HEK293T (cell line): ENCODE data around the gene PLA2G4B.

Source experiments
- CTCF ChIA-PET: fragments of 350-600 bp; formaldehyde crosslinking; extraction: SDS; loops from one replicate; lab custom pipeline; 2021; ENCODE audit warnings: antibody characterized with exemption, inconsistent platforms; lab: Yijun Ruan, JAX
- POLR2A ChIA-PET: fragments of 350-600 bp; formaldehyde crosslinking; extraction: SDS; loops from one replicate; lab custom pipeline; 2020; ENCODE audit warnings: antibody characterized with exemption, inconsistent platforms; lab: Yijun Ruan, JAX
- DNase-seq: peaks from one replicate; pipeline ENCODE4 v3.0.0; 2012; ENCODE audit warnings: mixed read lengths; ENCODE audit errors: extremely low spot score
- ARNT ChIP-seq: fragments of 450-650 bp; IDR thresholded peaks from 2 replicates; pipeline ENCODE4 v1.6.1; 2017; ENCODE audit warnings: mild to moderate bottlenecking
- BHLHE40 ChIP-seq: fragments of 450-650 bp; IDR thresholded peaks from 2 replicates; pipeline ENCODE4 v1.6.1; 2016; ENCODE audit warnings: mild to moderate bottlenecking, moderate library complexity, borderline replicate concordance
- CTBP1 ChIP-seq: fragments of 450-650 bp; IDR thresholded peaks from 2 replicates; pipeline ENCODE4 v1.6.1; 2016; ENCODE audit warnings: borderline replicate concordance
- ELF4 ChIP-seq: fragments of 450-650 bp; IDR thresholded peaks from 2 replicates; pipeline ENCODE4 v1.6.1; 2017; ENCODE audit warnings: antibody characterized with exemption
- FOXA1 ChIP-seq: fragments of 450-650 bp; IDR thresholded peaks from 2 replicates; pipeline ENCODE4 v1.6.1; 2016; ENCODE audit warnings: mild to moderate bottlenecking
- FOXK2 ChIP-seq: fragments of 450-650 bp; IDR thresholded peaks from 2 replicates; pipeline ENCODE4 v1.6.1; 2016; ENCODE audit warnings: mild to moderate bottlenecking
- FOXM1 ChIP-seq: fragments of 450-650 bp; IDR thresholded peaks from 2 replicates; pipeline ENCODE4 v1.6.1; 2017; ENCODE audit warnings: mild to moderate bottlenecking, borderline replicate concordance
- HDGF ChIP-seq: fragments of 450-650 bp; IDR thresholded peaks from 2 replicates; pipeline ENCODE4 v1.6.1; 2017; ENCODE audit warnings: antibody characterized with exemption, borderline replicate concordance
- L3MBTL2 ChIP-seq: fragments of 450-650 bp; conservative IDR thresholded peaks from 2 replicates; pipeline ENCODE4 v1.6.1; 2016; ENCODE audit warnings: mild to moderate bottlenecking
- LEF1 ChIP-seq: fragments of 450-650 bp; IDR thresholded peaks from 2 replicates; pipeline ENCODE4 v1.6.1; 2017; ENCODE audit warnings: mild to moderate bottlenecking, borderline replicate concordance
- NFRKB ChIP-seq: fragments of 450-650 bp; IDR thresholded peaks from 2 replicates; pipeline ENCODE4 v1.6.1; 2016; ENCODE audit warnings: mild to moderate bottlenecking, moderate library complexity
- PKNOX1 ChIP-seq: fragments of 450-650 bp; IDR thresholded peaks from 2 replicates; pipeline ENCODE4 v1.6.1; 2016
- SP1 ChIP-seq: fragments of 450-650 bp; IDR thresholded peaks from 2 replicates; pipeline ENCODE4 v1.6.1; 2017
- SUZ12 ChIP-seq: fragments of 450-650 bp; IDR thresholded peaks from 2 replicates; pipeline ENCODE4 v1.6.1; 2016; ENCODE audit warnings: mild to moderate bottlenecking
- TARDBP ChIP-seq: fragments of 450-650 bp; IDR thresholded peaks from 2 replicates; pipeline ENCODE4 v1.6.1; 2016
- ZNF384 ChIP-seq: fragments of 450-650 bp; IDR thresholded peaks from 2 replicates; pipeline ENCODE4 v1.6.1; 2016

Gene PLA2G4B

GRCh38 chr15:41866872-41867579 lies 28.4 kb downstream of the PLA2G4B start:
- ChIA-PET CTCF (no interaction called here), POLR2A (no interaction called here)
- DNase-seq: no peak
- TF ChIP-seq ARNT (no peak), TARDBP (no peak), NFRKB (no peak), BHLHE40 (no peak), PKNOX1 (no peak), FOXA1 (no peak), LEF1 (no peak), ELF4 (no peak), CTBP1 (no peak), ZNF384 (no peak), SUZ12 (no peak), FOXM1 (no peak), FOXK2 (no peak), L3MBTL2 (no peak), HDGF (no peak), SP1 (no peak)

GRCh38 chr15:41868321-41868720 lies 29.7 kb downstream of the PLA2G4B start:
- POLR2A ChIA-PET: no interaction called here
- no peak for TF ChIP-seq LEF1
- no peak for TF ChIP-seq TARDBP
- no peak for TF ChIP-seq L3MBTL2
- no peak for TF ChIP-seq SUZ12
- TF ChIP-seq ARNT: no peak
- no peak for TF ChIP-seq ELF4
- TF ChIP-seq BHLHE40: no peak
- TF ChIP-seq FOXK2: no peak
- TF ChIP-seq SP1: no peak
- TF ChIP-seq CTBP1: no peak
- TF ChIP-seq HDGF: no peak
- TF ChIP-seq ZNF384: no peak
- no peak for TF ChIP-seq FOXA1
- no peak for TF ChIP-seq FOXM1
- TF ChIP-seq PKNOX1: no peak
- TF ChIP-seq NFRKB: no peak
- CTCF ChIA-PET: no interaction called here
- DNase-seq: no peak

GRCh38 chr15:41869770-41870688 lies 31.4 kb downstream of the PLA2G4B start:
- DNase-seq: no peak
- CTCF ChIA-PET: no interaction called here
- TF ChIP-seq TARDBP (no peak), ZNF384 (no peak), FOXK2 (no peak), ARNT (no peak), LEF1 (no peak), L3MBTL2 (no peak), CTBP1 (no peak), PKNOX1 (no peak), BHLHE40 (no peak), NFRKB (no peak), FOXA1 (no peak), ELF4 (no peak), FOXM1 (no peak)
- POLR2A ChIA-PET: interaction anchor here (0.6 to 0.9 kb wide), 2 partner anchors 19 to 32 kb away, joined by 3 read pairs; no protein-coding TSS in a partner anchor

- POLR2A ChIA-PET: interaction anchor here (0.6 kb wide), 1 partner anchor 33 kb away, joined by 3 read pairs; no protein-coding TSS in a partner anchor
- CTCF ChIA-PET: interaction anchor here (1.0 kb wide), 1 partner anchor 313 kb away, joined by 3 read pairs; no protein-coding TSS in a partner anchor
- no peak for TF ChIP-seq FOXA1
- TF ChIP-seq LEF1: no peak
- no peak for TF ChIP-seq NFRKB
- no peak for TF ChIP-seq BHLHE40
- TF ChIP-seq ARNT: no peak
- no peak for TF ChIP-seq ZNF384
- no peak for TF ChIP-seq TARDBP
- TF ChIP-seq PKNOX1: no peak
- no peak for TF ChIP-seq ELF4
- TF ChIP-seq L3MBTL2: no peak
- TF ChIP-seq CTBP1: no peak
- no peak for TF ChIP-seq SUZ12
- TF ChIP-seq FOXM1: no peak
- TF ChIP-seq SP1: no peak
- TF ChIP-seq HDGF: no peak
- TF ChIP-seq FOXK2: no peak
- no peak for DNase-seq
Measured at GRCh38 chr15:41870689-41871081, 32.0 kb downstream of the PLA2G4B start.
